ENCODE results near the gene SORBS1. TPM values are rescaled to one million over a fixed set of nuclear protein-coding genes. Genes with fewer than 3 reads are reported as not detected.

SORBS1 gene
- polyA plus RNA-seq, 1 experiment: 0.40 TPM

- ChIA-PET POLR2A (no interaction called here), CTCF (interaction anchor here (0.6 to 6.5 kb wide), 49 partner anchors 11 to 435 kb away, joined by 3 to 166 read pairs (median 4); partner anchors contain the start of gene SORBS1)
- no peaks in the 10 kb centered on the region for H3K9me3 ChIP-seq (ENCODE audit: control insufficient read depth, insufficient read depth, low read length)
- peak; percentile 95 for TF ChIP-seq CTCF (IDR thresholded peaks at IDR 0.05; ENCODE audit: low read depth, low read length)
- H3K4me3 ChIP-seq (ENCODE audit: low read depth, low read length): no peak overlapping the region
- DNase-seq (ENCODE audit: low read depth, low spot score): peak; percentile 15
- peak overlapping the region; percentile 11 for H3K27ac ChIP-seq (ENCODE audit: low read depth, low read length)
- H3K27me3 ChIP-seq (ENCODE audit: control insufficient read depth, insufficient read depth, low read length): peaks cover 11% of the 10 kb centered on the region
These were observed 130.8 kb downstream of the SORBS1 start for GRCh38 chr10:95430231-95430951.

- Histone ChIP-seq H3K4me3 (ENCODE audit: low read depth, low read length) (no peak overlapping the region), H3K9me3 (ENCODE audit: control insufficient read depth, insufficient read depth, low read length) (no peaks in the 10 kb centered on the region), H3K27me3 (ENCODE audit: control insufficient read depth, insufficient read depth, low read length) (peaks cover 5% of the 10 kb centered on the region), H3K27ac (ENCODE audit: low read depth, low read length) (no peak overlapping the region)
- DNase-seq (ENCODE audit: low read depth, low spot score): no peak
- POLR2A ChIA-PET: no interaction called here
- TF ChIP-seq CTCF (IDR thresholded peaks at IDR 0.05; ENCODE audit: low read depth, low read length): no peak
- CTCF ChIA-PET: interaction anchor here (0.6 to 6.5 kb wide), 23 partner anchors 11 to 408 kb away, joined by 3 to 166 read pairs (median 4); partner anchors contain the start of gene SORBS1
These were observed 131.5 kb downstream of the SORBS1 start for GRCh38 chr10:95429639-95430038.

GRCh38 chr10:95428701-95429100 lies 132.5 kb downstream of the SORBS1 start:
- CTCF ChIA-PET: interaction anchor here (0.6 to 6.5 kb wide), 8 partner anchors 9 to 227 kb away, joined by 3 to 166 read pairs (median 3); no protein-coding TSS in a partner anchor
- POLR2A ChIA-PET: no interaction called here
- Histone ChIP-seq H3K4me3 (ENCODE audit: low read depth, low read length) (no peak overlapping the region), H3K27me3 (ENCODE audit: control insufficient read depth, insufficient read depth, low read length) (peaks cover 5% of the 10 kb centered on the region), H3K27ac (ENCODE audit: low read depth, low read length) (no peak overlapping the region), H3K9me3 (ENCODE audit: control insufficient read depth, insufficient read depth, low read length) (no peaks in the 10 kb centered on the region)
- no peak for TF ChIP-seq CTCF (IDR thresholded peaks at IDR 0.05; ENCODE audit: low read depth, low read length)
- DNase-seq (ENCODE audit: low read depth, low spot score): no peak

- DNase-seq (ENCODE audit: low read depth, low spot score): no peak
- H3K9me3 ChIP-seq (ENCODE audit: control insufficient read depth, insufficient read depth, low read length): no peaks in the 10 kb centered on the region
- CTCF ChIA-PET: interaction anchor here (0.6 to 1.4 kb wide), 3 partner anchors 8 to 174 kb away, joined by 3 to 4 read pairs (median 3); no protein-coding TSS in a partner anchor
- peaks cover 5% of the 10 kb centered on the region for H3K27me3 ChIP-seq (ENCODE audit: control insufficient read depth, insufficient read depth, low read length)
- POLR2A ChIA-PET: no interaction called here
- H3K4me3 ChIP-seq (ENCODE audit: low read depth, low read length): no peak overlapping the region
- no peak overlapping the region for H3K27ac ChIP-seq (ENCODE audit: low read depth, low read length)
- TF ChIP-seq CTCF (IDR thresholded peaks at IDR 0.05; ENCODE audit: low read depth, low read length): no peak
These were observed 134.7 kb downstream of the SORBS1 start for GRCh38 chr10:95426482-95426881.
